GM19397 (cell line): Measurements from ENCODE around the gene AP4E1.
"Not testable (repeated sequence)": the region's sequence is repeated elsewhere in the genome, so short reads cannot be mapped to it uniquely, and the experiment has no call there.

Experiments
- ATAC-seq: cut with Tn5 transposase; IDR thresholded peaks from one replicate; pipeline ENCODE4 v1.9.1; 2021; ENCODE audit warnings: mild to moderate bottlenecking, moderate library complexity; ENCODE audit not compliant: unreplicated experiment

AP4E1 gene

GRCh38 chr15:50943638-50944037 lies 35.2 kb downstream of the AP4E1 start:
- ATAC-seq = no peak

GRCh38 chr15:50944672-50945071 lies 36.2 kb downstream of the AP4E1 start:
- no peak for ATAC-seq

- ATAC-seq = no peak
Observed at GRCh38 chr15:50945725-50946124, 37.2 kb downstream of the AP4E1 start.

- ATAC-seq = not testable (repeated sequence)
Observed at GRCh38 chr15:50950745-50951144, 42.3 kb downstream of the AP4E1 start.

- no peak for ATAC-seq
Observed at GRCh38 chr15:50953302-50953701, 44.8 kb downstream of the AP4E1 start.

- not testable (repeated sequence) for ATAC-seq
Observed at GRCh38 chr15:50954837-50955236, 46.4 kb downstream of the AP4E1 start.

GRCh38 chr15:50959717-50960116 lies 51.2 kb downstream of the AP4E1 start:
- ATAC-seq = no peak

- no peak for ATAC-seq
Observed at GRCh38 chr15:50964075-50964474, 55.6 kb downstream of the AP4E1 start.

- ATAC-seq = no peak
Observed at GRCh38 chr15:50968353-50968752, 59.9 kb downstream of the AP4E1 start.

- ATAC-seq = no peak
Observed at GRCh38 chr15:50970524-50970923, 62.0 kb downstream of the AP4E1 start.

- no peak for ATAC-seq
Observed at GRCh38 chr15:50971115-50971514, 62.6 kb downstream of the AP4E1 start.

GRCh38 chr15:50971542-50971941 lies 63.1 kb downstream of the AP4E1 start:
- no peak for ATAC-seq

- no peak for ATAC-seq
Observed at GRCh38 chr15:50973605-50974004, 65.1 kb downstream of the AP4E1 start.

- no peak for ATAC-seq
Observed at GRCh38 chr15:50977162-50977561, 68.7 kb downstream of the AP4E1 start.

- ATAC-seq = no peak
Observed at GRCh38 chr15:50978580-50978979, 70.1 kb downstream of the AP4E1 start.

GRCh38 chr15:50979041-50979440 lies 70.6 kb downstream of the AP4E1 start:
- no peak for ATAC-seq

GRCh38 chr15:50993598-50993997 lies 85.1 kb downstream of the AP4E1 start:
- ATAC-seq = no peak

- no peak for ATAC-seq
Observed at GRCh38 chr15:50996641-50997040, 88.2 kb downstream of the AP4E1 start.

GRCh38 chr15:50997371-50998051 lies 89.0 kb downstream of the AP4E1 start:
- ATAC-seq = no peak

GRCh38 chr15:51004103-51004551 lies 95.6 kb downstream of the AP4E1 start:
- ATAC-seq = no peak

GRCh38 chr15:51006336-51006985 lies 98.0 kb downstream of the AP4E1 start:
- ATAC-seq = no peak

GRCh38 chr15:51007131-51007666 lies 98.7 kb downstream of the AP4E1 start:
- no peak for ATAC-seq
